ENCODE results near the gene IL10RA.
"Not testable (repeated sequence)": the region's sequence is repeated elsewhere in the genome, so short reads cannot be mapped to it uniquely, and the experiment has no call there.

IL10RA gene

DNA sequence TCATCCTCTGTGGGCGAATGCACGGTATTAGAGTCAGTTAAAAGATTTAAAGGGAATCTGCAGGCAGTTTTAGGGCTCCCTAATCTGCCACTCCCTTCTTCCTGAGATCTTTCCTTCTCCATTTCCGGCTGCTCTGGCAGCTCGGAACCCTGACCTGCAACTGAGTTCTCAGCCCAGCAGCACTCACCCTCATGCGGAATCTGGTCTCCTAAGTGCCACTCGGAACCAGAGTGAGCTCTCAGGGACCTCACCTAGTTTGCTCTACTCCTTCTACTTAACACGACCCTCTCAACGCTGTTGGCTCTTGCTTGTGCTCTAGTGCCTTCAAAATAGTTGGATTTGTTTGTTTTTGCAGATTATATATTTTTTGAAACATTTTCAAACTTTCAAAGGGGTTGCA, 19.3 kb upstream of the IL10RA start:
- no peak for DNase-seq

DNA sequence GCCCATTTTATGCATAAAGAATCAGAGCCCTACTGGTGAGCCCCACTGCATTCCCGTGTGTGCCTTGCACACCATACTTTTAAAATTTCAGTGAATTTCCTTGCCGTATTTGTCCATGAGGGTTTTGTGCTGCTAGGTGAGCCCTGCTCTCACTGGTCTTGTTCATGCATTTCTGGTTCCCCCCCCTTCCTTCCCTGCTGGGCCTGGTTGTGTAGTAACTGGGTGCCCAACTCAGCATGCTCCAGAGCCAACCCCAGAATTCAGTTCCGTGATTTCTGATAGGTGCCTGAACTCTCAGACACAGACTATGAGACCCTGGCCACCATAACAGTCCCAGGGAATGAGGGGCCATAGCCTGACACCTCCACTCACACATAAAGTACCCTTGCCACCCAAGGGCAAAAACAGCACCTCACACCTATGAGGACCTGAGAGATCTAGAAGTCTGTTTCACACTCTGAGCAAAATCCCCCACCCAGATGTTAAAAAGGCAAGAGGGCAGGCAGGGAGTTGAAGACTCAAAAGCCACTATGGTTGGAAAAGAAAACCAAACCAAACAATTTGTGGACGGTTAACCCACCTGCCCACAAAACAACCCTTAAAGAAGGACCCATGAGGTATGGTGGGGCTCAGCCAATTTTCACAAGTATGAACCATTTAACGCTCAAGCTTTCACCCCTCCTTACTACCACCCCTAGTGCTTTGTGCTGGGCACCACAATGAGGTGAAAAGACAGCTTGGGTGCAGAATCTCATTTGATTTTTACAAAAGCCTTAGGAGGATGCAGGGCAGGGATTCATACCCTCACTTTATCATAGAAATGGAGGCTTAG, 16.8 kb upstream of the IL10RA start:
- DNase-seq = no peak

DNA sequence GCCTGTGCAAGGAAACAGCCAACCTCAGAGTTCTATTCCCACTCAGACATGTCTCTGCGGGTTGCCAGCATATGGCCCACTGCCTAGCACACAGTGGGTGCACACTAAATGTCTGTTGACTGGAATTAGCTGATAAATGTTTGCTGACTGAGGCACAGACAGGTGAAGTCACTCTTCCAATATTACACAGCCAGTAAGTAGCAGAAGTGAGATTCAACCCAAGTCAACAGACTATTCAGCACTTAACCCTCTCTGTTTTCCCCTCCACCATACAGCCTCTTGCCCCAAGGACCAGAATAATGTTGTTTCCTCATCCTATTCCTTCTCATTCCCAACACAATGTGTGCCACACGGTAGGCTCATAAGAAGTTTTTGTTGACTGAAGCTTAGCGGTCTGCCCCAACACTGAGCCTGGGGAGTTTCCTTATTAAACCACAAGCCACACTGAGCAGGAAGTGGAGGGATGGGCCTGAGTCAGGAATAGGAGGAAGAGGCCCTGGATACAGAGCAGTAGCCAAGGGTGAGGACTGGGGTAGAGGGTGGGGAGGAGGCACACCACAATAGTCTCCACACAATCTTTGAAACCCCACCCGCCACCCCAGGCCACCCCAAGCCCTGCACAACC, 15.7 kb upstream of the IL10RA start:
- DNase-seq = no peak

DNA sequence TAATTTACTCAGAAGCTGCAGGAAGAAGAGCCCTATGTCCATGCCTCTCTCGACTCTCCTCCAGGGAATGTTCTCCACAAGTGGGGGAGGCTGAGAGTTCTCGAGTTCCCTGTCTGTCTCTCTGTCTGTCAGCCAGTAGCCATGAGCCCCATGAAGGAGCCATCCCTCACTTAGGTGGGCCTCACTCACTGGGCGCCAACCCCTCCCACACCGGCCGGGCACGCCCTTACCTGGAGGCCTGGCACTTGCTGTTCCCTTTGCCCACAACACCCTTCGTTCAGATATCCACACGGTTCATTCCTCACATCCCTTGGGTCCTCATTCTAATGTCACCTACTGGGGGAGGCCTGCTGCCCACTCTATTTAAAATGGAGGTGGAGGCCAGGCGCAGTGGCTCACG, 14.2 kb upstream of the IL10RA start:
- no peak for DNase-seq

DNA sequence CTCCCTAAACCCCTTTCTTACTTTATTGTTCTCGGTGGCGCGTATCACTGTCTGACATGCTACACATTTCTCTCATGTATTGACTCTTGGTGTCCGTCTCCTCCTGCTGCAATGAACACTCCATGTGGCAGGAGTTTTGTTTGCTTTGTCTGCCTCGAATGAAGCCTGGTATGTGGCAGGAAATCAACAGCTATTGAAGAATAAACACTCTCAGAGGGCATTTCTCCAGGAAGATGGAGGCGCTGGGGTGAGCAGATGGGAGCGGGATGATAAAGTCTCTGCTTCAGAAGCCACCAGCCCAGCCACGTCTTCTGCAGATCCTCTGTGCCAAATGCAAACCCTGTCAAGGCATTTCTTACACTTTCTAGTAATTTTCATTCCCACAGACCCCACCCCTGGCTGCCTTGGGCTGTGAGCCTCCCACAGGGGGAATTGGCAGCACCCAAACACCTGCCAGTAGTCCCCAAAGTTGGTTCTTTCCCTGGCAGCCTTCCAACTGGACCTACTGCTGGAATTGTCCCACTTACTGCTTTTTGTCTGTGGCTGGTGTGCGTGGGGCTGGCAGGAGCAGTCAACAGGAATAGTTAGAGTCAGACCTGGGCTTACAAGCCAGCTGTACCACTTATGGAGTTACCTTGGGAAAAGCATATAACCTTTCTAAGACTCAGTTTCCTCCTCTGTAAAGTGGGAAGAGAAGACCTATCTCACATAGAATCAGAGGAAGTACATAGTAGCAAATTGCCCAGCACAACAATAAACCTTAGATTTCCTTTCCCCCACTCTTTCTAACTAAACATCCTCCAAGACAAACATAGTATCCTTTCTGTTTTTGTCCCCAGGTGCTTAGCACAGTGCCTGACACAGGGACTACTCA, 13.3 kb upstream of the IL10RA start:
- no peak for DNase-seq

DNA sequence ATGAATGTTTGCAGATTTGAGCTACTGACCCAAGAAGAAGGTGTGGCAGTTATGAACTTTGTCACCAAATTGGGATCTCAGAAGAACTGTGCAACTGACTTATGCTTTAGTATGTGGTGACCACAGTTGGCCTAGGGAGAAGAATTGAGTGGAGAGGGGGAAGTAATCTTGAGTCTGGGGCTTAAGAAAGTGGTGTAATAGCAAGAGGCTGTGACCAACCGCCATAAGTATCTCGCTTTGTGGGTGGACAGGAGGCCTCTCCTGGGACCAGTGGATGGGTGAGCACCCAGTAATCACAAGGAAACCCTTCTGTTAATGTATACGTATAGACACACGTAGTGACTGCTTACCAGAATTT, 12.7 kb upstream of the IL10RA start:
- no peak for DNase-seq

DNA sequence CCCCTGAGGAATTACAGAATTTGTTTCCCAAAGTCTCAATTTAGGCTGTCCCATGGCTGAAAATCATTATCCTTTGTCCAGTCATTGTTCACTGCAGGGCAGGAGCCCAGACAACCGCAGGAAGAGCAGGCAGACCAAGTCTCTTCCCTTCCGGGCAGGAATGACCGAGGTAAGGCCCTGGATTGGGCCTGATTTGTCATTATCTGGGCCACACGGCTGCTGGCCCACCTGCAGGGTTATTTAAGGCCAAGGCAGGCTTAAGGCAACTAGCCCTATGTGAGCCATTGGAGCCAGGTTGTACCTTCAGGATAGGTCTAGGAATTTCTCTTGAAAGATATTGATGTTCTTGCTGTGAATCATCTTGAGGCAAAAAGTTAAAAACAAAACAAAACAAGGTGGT, 9.7 kb upstream of the IL10RA start:
- no peak for DNase-seq

DNA sequence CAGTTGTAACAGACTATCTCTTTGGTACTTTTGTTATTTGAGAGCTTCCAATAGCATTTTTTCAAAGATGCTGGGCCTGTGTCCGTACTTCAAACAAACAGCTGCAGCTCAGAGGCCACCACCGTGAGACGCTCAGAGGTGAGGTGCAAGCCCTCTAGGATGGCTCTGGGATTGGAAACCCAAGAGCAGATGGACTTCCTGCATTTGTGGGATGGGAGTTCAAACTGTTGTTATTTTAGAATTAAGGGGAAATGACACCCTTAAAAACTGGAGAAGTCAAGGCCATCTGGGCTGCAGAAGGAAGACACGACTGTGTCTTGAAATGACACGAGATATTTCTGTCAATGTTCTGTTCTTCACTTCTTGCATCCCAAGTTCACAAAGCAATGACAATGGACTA, 9.2 kb upstream of the IL10RA start:
- no peak for DNase-seq

DNA sequence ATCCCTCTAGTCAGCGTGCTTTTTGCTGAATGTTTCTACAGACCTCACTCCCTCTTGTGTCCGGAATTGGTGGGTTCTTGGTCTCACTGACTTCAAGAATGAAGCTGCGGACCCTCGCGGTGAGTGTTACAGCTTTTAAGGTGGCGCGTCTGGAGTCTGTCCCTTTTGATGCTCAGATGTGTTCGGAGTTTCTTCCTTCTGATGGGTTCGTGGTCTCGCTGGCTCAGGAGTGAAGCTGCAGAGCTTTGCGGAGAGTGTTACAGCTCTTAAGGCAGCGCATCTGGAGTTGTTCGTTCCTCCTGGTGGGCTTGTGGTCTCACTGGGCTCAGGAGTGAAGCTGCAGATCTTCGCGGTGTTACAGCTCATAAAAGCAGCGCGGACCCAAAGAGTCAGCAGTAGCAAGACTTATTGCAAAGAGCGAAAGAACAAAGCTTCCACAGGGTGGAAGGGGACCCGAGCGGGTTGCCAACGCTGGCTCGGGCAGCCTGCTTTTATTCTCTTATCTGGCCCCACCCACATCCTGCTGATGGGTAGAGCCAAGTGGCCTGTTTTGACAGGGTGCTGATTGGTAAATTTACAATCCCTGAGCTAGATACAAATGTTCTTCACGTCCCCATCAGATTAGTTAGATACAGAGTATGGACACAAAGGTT, 8.5 kb upstream of the IL10RA start:
- DNase-seq = not testable (repeated sequence)

DNA sequence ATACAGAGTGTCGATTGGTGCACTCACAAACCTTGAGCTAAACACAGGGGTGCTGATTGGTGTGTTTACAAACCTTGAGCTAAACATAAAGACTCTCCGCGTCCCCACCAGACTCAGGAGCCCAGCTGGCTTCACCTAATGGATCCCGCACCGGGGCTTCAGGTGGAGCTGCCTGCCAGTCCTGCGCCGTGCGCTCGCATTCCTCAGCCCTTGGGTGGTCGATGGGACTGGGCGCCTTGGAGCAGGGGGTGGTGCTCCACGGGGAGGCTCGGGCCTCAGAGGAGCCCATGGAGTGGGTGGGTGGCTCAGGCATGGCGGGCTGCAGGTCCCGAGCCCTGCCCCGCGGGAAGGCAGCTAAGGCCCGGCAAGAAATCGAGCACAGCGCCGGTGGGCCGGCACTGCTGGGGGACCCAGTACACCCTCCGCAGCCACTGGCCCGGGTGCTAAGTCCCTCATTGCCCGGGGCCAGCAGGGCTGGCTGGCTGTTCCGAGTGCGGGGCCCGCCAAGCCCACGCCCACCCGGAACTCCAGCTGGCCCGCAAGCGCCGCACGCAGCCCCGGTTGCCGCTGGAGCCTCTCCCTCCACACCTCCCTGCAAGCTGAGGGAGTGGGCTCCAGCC, 7.8 kb upstream of the IL10RA start:
- DNase-seq = not testable (repeated sequence)

DNA sequence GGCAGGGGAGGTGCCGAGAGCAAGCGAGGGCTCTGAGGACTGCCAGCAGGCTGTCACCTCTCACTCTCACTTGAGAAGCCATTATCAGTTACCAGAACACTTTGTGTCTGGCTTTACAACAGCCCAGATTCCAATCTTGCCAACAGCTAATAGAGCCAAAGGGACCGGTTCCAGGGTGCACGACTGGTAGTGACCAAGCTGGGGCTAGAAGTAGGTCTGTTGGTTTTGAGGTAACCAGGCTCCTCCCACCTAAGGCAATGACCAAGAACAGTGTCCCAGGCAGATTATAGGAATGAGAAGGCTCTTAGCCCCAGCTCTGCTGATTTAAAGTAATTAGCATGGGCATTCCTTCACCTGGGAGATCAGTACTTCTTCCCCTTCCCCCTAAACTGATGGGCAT, 7.2 kb upstream of the IL10RA start:
- DNase-seq = no peak

DNA sequence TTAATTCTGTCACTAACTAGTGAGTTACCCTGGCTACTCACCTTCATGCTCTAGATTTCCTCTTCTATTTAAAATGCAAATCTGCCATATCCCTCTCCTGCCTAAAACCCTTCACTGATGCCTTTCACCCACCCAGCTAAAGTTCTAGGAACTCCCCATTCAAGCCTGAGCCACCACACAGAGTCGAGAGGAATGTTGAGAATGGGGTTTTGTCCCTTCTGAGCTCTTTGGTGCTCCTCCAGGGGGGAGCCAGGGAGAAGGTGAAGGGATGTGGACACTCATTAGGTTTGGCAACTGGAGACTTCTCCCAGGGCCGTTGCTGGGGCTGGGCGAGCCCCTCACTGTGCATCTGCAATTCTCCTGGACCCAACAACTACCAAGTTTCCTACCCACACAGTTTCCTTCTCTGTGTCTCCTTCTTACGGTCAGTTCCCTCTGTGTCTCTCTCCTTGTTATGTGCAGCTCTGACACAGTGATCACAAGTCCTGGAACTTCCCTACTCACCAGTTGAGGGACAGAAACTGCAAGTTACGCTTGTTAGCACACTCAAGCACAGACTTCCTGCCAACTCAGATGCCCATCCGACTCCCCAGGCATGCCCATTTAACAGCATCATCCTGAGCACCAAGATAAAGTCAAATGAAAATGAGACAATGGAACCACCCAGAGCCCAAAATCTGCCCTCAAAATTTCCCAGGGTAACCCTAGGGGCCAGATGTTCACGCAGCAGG, 6.5 kb upstream of the IL10RA start:
- DNase-seq = no peak

DNA sequence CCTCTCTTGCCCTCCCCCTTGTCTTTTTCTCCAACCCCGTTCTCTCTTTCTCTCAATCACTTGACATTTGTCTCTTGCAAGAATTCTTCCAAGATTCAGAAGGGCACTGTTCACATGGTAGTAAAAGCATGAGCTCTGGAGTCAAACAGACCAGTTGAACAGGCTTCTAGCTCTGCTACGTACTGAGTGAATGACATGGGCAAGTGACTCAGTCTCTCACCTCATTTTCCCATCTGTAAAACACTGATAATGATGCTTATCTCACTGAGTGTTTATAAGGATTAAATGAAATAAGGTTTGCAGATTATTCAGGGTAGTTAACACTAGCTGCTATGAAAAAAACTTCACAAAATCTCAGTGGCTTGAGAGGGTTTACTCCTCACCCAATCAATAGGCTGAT, 5.9 kb upstream of the IL10RA start:
- no peak for DNase-seq

DNA sequence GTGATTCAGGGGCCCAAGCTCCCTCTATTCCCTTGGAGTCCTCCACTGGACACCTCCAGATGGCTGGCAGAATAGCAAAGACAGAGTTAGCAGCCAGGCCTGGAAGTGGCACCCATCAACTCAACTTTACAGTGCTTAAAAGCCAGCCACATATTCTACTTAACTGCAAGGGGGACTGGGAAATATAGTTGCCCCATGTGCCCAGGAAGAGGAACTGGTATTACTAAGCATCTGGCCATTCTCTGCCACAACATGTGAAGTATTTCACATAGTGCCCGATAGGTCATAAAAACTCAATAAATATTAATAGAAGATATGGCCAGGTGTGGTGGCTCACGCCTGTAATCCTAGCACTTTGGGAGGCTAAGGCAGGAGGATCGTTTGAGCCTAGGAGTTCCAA, 5.5 kb upstream of the IL10RA start:
- DNase-seq = no peak

DNA sequence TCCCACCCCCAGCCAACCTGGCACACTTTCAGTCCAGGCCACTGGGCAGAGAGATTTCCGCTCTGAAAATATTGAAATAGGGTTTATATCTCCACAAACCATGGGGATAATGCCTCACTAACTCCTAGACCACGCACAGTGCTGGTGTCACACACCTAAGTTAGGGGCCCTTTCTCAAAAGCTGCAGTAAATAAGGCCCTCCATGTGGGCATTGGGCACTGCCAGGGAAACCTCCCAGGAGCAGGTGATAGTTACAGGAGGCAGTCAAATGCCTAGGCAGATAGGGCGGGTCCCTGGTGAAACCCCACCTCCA, 3.1 kb upstream of the IL10RA start:
- DNase-seq = no peak

DNA sequence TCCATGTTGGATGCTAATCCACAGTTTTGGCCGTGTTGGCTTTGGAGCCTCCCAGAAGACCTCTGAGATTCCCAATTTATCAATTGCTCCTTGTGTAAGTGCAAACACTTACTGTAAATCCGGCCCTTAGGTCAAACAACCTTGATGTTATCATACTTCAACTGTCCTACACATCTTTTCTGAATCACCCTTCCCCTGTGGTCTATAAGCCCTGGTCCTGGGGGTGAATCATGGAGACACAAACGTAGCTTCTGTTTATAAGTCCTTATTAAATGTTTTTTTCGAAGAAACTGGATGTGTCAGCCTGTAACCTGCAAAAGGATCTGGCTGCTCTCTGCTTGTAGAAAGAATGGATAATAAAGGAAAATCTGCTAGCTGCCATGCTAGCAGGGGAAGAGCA, 1.7 kb upstream of the IL10RA start:
- no peak for DNase-seq

DNA sequence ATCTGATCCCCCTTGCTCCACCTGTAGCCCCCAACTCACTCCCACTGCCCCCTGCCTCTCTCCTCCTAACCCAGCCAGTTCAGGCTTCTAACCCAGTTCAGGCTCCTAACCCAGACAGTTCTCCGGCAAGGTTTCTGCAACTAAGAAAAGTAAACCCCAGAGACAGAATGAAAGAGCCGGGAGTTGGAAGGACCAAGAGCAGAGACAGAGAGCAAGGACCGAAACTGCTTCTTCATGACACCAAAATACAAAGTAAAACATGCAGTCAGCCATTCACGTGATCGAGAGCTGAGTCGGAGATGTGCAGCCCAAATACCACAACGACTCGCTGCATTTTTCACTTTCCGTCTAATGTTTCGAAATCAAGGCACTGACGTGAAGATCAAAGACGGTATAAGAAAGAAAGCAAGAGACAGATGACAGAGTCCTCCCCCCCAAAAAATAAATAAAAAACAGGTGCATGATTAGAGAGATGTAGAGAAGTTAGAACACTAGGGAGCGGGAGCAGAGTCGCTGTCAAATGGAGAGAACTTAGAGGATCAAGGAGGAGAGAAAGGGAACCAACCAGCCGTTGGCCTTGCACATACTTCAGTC, 884 bp downstream of the IL10RA start:
- no peak for DNase-seq

DNA sequence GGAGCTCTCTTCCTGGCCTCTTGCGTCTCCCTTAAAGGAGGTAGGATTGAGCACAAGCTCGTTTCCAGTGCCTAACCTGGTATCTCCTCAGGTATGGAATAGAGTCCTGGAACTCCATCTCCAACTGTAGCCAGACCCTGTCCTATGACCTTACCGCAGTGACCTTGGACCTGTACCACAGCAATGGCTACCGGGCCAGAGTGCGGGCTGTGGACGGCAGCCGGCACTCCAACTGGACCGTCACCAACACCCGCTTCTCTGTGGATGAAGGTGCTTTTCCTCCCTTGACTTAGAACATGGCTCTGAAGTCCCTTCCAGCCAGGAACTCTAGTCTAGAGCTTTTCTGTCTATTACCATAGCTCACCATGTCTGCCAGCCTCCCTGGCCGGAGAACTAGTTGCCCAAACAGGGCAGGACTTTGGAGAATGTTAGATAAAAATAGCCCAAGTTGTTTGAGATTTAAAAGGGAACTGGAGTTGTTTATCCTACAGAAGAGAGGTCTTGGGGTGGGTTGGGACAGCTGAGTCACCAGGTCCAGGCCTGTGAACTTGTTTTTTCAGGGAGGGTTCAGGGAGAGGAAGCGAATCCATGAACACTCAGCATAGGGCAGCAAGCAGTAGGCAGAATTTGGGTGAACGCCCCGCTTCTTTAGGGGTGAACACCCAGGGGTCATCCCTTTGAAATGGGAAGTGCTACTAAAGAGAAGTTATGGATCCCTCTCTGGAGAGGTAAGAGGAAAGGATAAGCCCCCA, 3.3 kb downstream of the IL10RA start:
- DNase-seq = no peak

DNA sequence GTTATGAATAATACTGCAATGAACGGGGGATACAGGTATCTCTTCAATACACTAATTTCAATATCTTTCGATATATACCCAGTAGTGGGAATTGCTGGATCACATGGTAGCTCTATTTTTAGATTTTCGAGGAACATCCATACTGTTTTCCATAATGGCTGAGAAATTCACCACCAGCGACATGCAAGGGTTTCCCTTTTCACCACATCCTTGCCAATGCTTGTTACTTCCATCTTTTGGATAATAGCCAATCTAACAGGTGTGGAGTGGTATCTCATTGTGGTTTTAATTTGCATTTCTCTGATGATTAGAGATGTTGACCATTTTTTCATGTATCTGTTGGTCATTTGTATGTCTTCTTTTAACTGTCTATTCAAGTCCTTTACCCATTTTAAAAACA, 5.9 kb downstream of the IL10RA start:
- no peak for DNase-seq

DNA sequence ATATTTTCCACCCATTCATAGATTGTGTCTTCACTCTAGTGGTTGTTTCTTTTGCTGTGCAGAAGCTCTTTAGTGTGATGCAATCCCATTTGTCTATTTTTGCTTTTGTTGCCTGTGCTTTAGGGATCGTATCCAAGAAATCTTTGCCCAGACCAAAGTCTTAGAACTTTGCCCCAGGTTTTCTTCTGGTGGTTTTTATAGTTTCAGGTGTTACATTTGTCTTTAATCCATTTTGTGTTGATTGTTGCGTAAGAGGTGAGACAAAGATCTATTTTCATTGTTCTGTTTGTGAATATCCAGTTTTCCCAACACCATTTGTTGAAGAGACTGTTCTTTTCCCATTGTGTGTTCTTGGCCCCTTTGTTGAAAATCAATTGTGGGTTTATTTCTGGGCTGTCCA, 6.4 kb downstream of the IL10RA start:
- no peak for DNase-seq

Data from left hindlimb (tissue), 1 donor.